Spleen (tissue), 11 donors: ENCODE measurements around the gene LIMK1. TPM values are rescaled to one million over a fixed set of nuclear protein-coding genes. Genes with fewer than 3 reads are reported as not detected.
A peak's percentile ranks its signal among the peaks of the same experiment; 100 is the strongest.

Experiments
- DNase-seq: peaks from one replicate; pipeline ENCODE4 v3.0.0-alpha.2; 2020
- H3K27ac ChIP-seq, 8 donors: fragments of 200-600 bp; sonication (generic) in 7 of 8; 1 replicate in 4 of 8; 2 replicates in 4 of 8; pipeline versions ENCODE4 v1.5.0 to v1.8.0; 2016 to 2021; ENCODE audit warnings: inconsistent platforms in 4 of 8, mild to moderate bottlenecking in 4 of 8, moderate library complexity in 1 of 8
- H3K27me3 ChIP-seq, 7 donors: fragments of 200-600 bp; sonication (generic) in 6 of 7; replicated peaks in 1 of 7; 1 replicate in 4 of 7; 2 replicates in 3 of 7; pipeline versions ENCODE4 v1.5.0 to v1.8.0; 2016 to 2021; ENCODE audit warnings: inconsistent platforms in 3 of 7, mild to moderate bottlenecking in 1 of 7
- H3K36me3 ChIP-seq, 6 donors: fragments of 200-600 bp; sonication (generic) in 5 of 6; 1 replicate in 4 of 6; 2 replicates in 2 of 6; pipeline versions ENCODE4 v1.5.0 to v1.8.0; 2016 to 2021; ENCODE audit warnings: inconsistent platforms in 2 of 6
- H3K4me1 ChIP-seq, 6 donors: fragments of 200-600 bp; sonication (generic) in 5 of 6; 1 replicate in 3 of 6; 2 replicates in 3 of 6; pipeline versions ENCODE4 v1.5.0 to v1.8.0; 2016 to 2021; ENCODE audit warnings: inconsistent platforms in 3 of 6
- H3K4me3 ChIP-seq, 8 donors: fragments of 200-600 bp; sonication (generic) in 7 of 8; 1 replicate in 4 of 8; 2 replicates in 4 of 8; pipeline versions ENCODE4 v1.5.0 to v1.8.0; 2016 to 2021; ENCODE audit warnings: inconsistent platforms in 4 of 8, mild to moderate bottlenecking in 4 of 8, moderate library complexity in 2 of 8
- H3K9me3 ChIP-seq, 8 donors: fragments of 200-600 bp; sonication (generic) in 7 of 8; 1 replicate in 4 of 8; 2 replicates in 4 of 8; pipeline versions ENCODE4 v1.5.0 to v1.8.0; 2016 to 2021; ENCODE audit warnings: inconsistent platforms in 4 of 8
- CTCF ChIP-seq, 11 experiments: fragments of 200-600 bp in 7 of 11; fragments of 450-650 bp in 4 of 11; sonication (generic) in 4 of 11; IDR thresholded peaks in 8 of 11; conservative IDR thresholded peaks in 3 of 11; 1 replicate in 7 of 11; 2 replicates in 4 of 11; pipeline versions ENCODE4 v1.4.0 to v1.8.0; 2016 to 2021; ENCODE audit warnings: antibody characterized with exemption in 11 of 11, inconsistent platforms in 4 of 11, mild to moderate bottlenecking in 1 of 11
- POLR2A ChIP-seq, 3 donors: fragments of 450-650 bp; IDR thresholded peaks; one replicate each; pipeline ENCODE4 v1.5.1; 2017; ENCODE audit warnings: antibody characterized with exemption in 3 of 3, mild to moderate bottlenecking in 1 of 3
- POLR2AphosphoS5 ChIP-seq, 3 donors: sonication (generic); formaldehyde crosslinking; IDR thresholded peaks; one replicate each; pipeline ENCODE4 v1.5.1; 2017; ENCODE audit warnings: antibody characterized with exemption in 3 of 3
- WGBS, 5 donors: extraction: QIAGEN DNeasy Blood & Tissue Kit in 3 of 5; methylation state at CpG; one replicate each; pipeline versions ENCODE4 v1.1.5 to v1.1.7; 2013 to 2018; 5-methylcytosine and 5-hydroxymethylcytosine counted together
- intact Hi-C: fragments of 100-400 bp; cut with DNase I; formaldehyde crosslinking; loops from one replicate; pipeline ENCODE4 v1.15.0; 2023; ENCODE audit warnings: low total_unique reads
- polyA plus RNA-seq, 3 donors: library from polyadenylated mRNA; stranded (reverse); fragments of 200-250 nt; gene quantifications; one replicate each; pipeline ENCODE4 v1.2.1, GENCODE V29; 2013
- total RNA-seq, 7 donors: library from RNA; depleted of rRNA in 3 of 7; stranded (reverse); fragments of >200 nt in 3 of 7; fragmentation: NEBNext Ultra II Directional in 4 of 7; extraction: Animal tissue kit (Norgen Biotek cat#: 25700) in 4 of 7; gene quantifications; one replicate each; pipeline versions ENCODE4 v1.1.0 to v1.2.1, GENCODE V29; 2016 to 2021
- donor health status: healthy with polysubstance abuse.
- donor health status: DM: no; HTN: no; CAD: no; lungs with moderate emphysema.
- donor health status: DM: no; HTN: no; CAD: no.
- donor health status: Bipolar disorder and iron deficiency.
- donor health status: healthy.
- donor health status: DM: no; HTN: no; CAD: no.
- donor health status: DM: yes; HTN: yes; CAD: no.

The LIMK1 gene
- total and polyA plus RNA-seq, 10 donors = 15.2 to 45.8 (median 36.9) TPM

- H3K27me3 ChIP-seq = peaks cover 0 to 3% (median 0%) of the 10 kb centered on the region in 7 donors
- 84 to 92% (median 91%) methylated on average over 25 to 26 of the region's 26 CpGs for WGBS, 5 donors
- peaks cover 0 to under 1% (median 0%) of the 10 kb centered on the region in 6 donors for H3K4me1 ChIP-seq
- no peak overlapping the region for H3K4me3 ChIP-seq
- no peak for DNase-seq
- no peak overlapping the region for H3K27ac ChIP-seq
- H3K9me3 ChIP-seq = no peaks in the 10 kb centered on the region
- H3K36me3 ChIP-seq = peaks cover 0 to 44% (median 0%) of the 10 kb centered on the region in 6 donors
- TF ChIP-seq CTCF (IDR thresholded peaks at IDR 0.05 in 8 of 11, conservative IDR thresholded peaks at IDR 0.05 in 3 of 11) (no peak), POLR2A (IDR thresholded peaks at IDR 0.05) (no peak), POLR2AphosphoS5 (IDR thresholded peaks at IDR 0.05) (no peak)
- intact Hi-C loops = no loop called here
These were observed 27.3 kb upstream of the LIMK1 start for GRCh38 chr7:74056096-74056915.

GRCh38 chr7:74057216-74057925, 26.2 kb upstream of the LIMK1 start:
- Histone ChIP-seq H3K4me1 (peaks cover 0 to 11% (median 8%) of the 10 kb centered on the region in 6 donors), H3K36me3 (peaks cover 0 to 35% (median 0%) of the 10 kb centered on the region in 6 donors), H3K27ac (no peak overlapping the region), H3K9me3 (no peaks in the 10 kb centered on the region), H3K4me3 (no peak overlapping the region), H3K27me3 (no peaks in the 10 kb centered on the region)
- TF ChIP-seq CTCF (IDR thresholded peaks at IDR 0.05 in 8 of 11, conservative IDR thresholded peaks at IDR 0.05 in 3 of 11) (no peak), POLR2AphosphoS5 (IDR thresholded peaks at IDR 0.05) (no peak), POLR2A (IDR thresholded peaks at IDR 0.05) (no peak)
- no peak for DNase-seq
- 57 to 72% (median 72%) methylated on average over 9 to 11 of the region's 11 CpGs for WGBS, 5 donors
- intact Hi-C loops = no loop called here

GRCh38 chr7:74057987-74058386, 25.6 kb upstream of the LIMK1 start:
- peaks cover 0 to 17% (median 11%) of the 10 kb centered on the region in 6 donors for H3K4me1 ChIP-seq
- TF ChIP-seq CTCF (IDR thresholded peaks at IDR 0.05 in 8 of 11, conservative IDR thresholded peaks at IDR 0.05 in 3 of 11) (no peak), POLR2A (IDR thresholded peaks at IDR 0.05) (no peak), POLR2AphosphoS5 (IDR thresholded peaks at IDR 0.05) (no peak)
- WGBS, 5 donors = 54 to 89% (median 67%) methylated on average over 1 of the region's 1 CpG
- H3K36me3 ChIP-seq = peaks cover 0 to 35% (median 0%) of the 10 kb centered on the region in 6 donors
- no peak overlapping the region for H3K27ac ChIP-seq
- DNase-seq = no peak
- intact Hi-C loops = no loop called here
- H3K4me3 ChIP-seq = no peak overlapping the region
- H3K9me3 ChIP-seq = no peaks in the 10 kb centered on the region
- H3K27me3 ChIP-seq = no peaks in the 10 kb centered on the region

DNA sequence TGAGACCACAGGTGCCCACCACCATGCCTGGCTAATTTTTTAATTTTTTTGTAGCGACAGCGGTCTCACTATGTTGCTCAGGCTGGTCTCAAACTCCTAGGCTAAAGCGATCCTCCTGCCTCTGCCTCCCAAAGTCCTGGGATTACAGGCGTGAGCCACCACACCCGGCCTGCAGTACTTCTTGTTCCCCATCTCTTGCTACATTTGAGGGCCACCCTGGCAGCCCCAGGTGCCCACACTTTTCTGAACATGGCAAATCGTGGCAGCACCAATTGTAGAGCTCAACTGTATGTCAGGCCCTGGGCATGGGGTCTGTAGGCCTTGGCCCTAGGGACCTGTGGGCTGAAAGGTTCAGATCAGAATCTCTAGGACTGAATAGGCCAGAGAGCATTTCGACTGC, 25.1 kb upstream of the LIMK1 start:
- TF ChIP-seq POLR2AphosphoS5 (IDR thresholded peaks at IDR 0.05) = no peak
- TF ChIP-seq POLR2A (IDR thresholded peaks at IDR 0.05) = no peak
- no peak for TF ChIP-seq CTCF (IDR thresholded peaks at IDR 0.05 in 8 of 11, conservative IDR thresholded peaks at IDR 0.05 in 3 of 11)
- Histone ChIP-seq H3K4me3 (no peak overlapping the region), H3K27me3 (no peaks in the 10 kb centered on the region), H3K36me3 (peaks cover 0 to 37% (median 0%) of the 10 kb centered on the region in 6 donors), H3K27ac (no peak overlapping the region), H3K9me3 (no peaks in the 10 kb centered on the region), H3K4me1 (peaks cover 0 to 17% (median 11%) of the 10 kb centered on the region in 6 donors)
- intact Hi-C loops = no loop called here
- DNase-seq = peak; percentile 32
- WGBS, 5 donors = 85 to 91% (median 89%) methylated on average over 7 of the region's 7 CpGs
